ENCODE data around the gene FOXL2NB.

FOXL2NB gene

DNA sequence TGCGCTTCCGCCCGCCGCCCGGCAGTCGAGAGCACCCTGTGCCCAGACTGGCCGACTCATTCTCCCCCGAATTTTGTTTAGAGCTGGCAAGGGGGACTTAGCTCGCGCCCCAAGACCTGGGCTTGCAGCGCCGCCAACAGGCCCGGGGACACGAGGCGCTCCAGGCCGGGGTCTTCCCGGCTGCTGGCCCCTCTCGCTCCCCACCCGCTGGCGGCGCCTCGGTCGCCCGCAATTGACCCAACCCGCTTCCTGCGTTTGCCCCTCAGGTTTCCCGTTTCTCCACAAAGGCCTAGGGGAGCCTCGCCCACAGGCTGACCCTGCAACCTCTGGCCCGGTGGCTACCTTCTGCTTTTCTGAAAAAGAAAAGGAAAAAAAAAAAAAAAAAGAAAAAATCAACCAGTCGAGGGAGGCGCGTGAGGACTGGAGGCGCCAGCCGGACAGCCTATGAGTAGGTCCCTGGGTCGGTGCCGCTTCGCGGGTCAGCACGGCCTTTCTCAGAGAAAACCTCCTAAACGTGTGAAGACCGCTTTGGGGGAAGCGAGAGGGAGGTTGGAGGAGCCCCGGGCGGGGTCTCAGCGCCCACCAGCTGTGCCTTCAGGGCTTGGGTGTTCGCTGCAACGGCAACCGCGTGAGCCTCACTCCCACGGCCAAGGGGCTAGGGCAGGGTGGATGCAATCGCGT lies 7.3 kb upstream of the FOXL2NB start:
- TF ChIP-seq, protein P1, sequence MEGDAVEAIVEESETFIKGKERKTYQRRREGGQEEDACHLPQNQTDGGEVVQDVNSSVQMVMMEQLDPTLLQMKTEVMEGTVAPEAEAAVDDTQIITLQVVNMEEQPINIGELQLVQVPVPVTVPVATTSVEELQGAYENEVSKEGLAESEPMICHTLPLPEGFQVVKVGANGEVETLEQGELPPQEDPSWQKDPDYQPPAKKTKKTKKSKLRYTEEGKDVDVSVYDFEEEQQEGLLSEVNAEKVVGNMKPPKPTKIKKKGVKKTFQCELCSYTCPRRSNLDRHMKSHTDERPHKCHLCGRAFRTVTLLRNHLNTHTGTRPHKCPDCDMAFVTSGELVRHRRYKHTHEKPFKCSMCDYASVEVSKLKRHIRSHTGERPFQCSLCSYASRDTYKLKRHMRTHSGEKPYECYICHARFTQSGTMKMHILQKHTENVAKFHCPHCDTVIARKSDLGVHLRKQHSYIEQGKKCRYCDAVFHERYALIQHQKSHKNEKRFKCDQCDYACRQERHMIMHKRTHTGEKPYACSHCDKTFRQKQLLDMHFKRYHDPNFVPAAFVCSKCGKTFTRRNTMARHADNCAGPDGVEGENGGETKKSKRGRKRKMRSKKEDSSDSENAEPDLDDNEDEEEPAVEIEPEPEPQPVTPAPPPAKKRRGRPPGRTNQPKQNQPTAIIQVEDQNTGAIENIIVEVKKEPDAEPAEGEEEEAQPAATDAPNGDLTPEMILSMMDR (IDR thresholded peaks at IDR 0.05; ENCODE audit: insufficient read depth, low read length, poor library complexity, severe bottlenecking), result no peak
- no peak for TF ChIP-seq EZH2phosphoT487 (conservative IDR thresholded peaks at IDR 0.05; ENCODE audit: low read length)
- Histone ChIP-seq H3K9me2 (replicated peaks; ENCODE audit: insufficient read depth, low read length) (no peaks in the 10 kb centered on the region), H3K36me3 (ENCODE audit: low read length) (no peaks in the 10 kb centered on the region), H3K27ac (ENCODE audit: low read depth, low read length) (no peak overlapping the region), H3K79me2 (ENCODE audit: insufficient read depth, low read length) (no peaks in the 10 kb centered on the region), H3F3A (ENCODE audit: insufficient read depth) (no peaks in the 10 kb centered on the region), H3K4me3 (ENCODE audit: insufficient read depth, low read length, poor library complexity, severe bottlenecking) (no peak overlapping the region), H3K4me2 (ENCODE audit: low read depth, low read length, poor library complexity, severe bottlenecking) (no peak overlapping the region), H3K27me3 (ENCODE audit: low read length) (no peaks in the 10 kb centered on the region), H3K9ac (ENCODE audit: low read length) (no peak overlapping the region), H3K9me3 (ENCODE audit: insufficient read depth, low read length) (no peaks in the 10 kb centered on the region), H4K20me1 (ENCODE audit: low read depth, low read length) (no peaks in the 10 kb centered on the region), H2AFZ (ENCODE audit: low read depth, low read length, severe bottlenecking) (no peak overlapping the region)

DNA sequence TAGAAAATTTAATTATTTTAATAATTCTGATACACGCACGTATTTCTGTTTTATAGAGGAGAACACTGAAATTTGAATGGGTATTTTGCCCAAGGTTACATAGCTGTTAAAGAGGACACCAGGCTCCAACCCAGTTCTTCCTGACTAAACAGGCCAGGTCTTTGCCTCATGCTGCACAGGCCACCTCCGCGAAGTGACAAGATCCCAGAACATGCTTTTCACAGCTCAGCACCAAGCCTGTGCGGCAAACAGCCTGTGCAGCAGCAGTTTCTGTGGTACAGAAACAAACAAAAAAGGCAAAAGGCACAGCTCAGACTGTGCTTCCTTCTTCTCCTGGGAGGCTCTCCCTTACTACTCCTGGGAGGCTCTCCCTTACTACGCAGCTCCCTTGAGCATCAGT lies 6.6 kb upstream of the FOXL2NB start:
- no peak overlapping the region for H3K27ac ChIP-seq (ENCODE audit: low read depth, low read length)
- H3K9me2 ChIP-seq (replicated peaks; ENCODE audit: insufficient read depth, low read length), result no peaks in the 10 kb centered on the region
- no peaks in the 10 kb centered on the region for H3K36me3 ChIP-seq (ENCODE audit: low read length)
- no peak overlapping the region for H3K4me2 ChIP-seq (ENCODE audit: low read depth, low read length, poor library complexity, severe bottlenecking)
- H3F3A ChIP-seq (ENCODE audit: insufficient read depth), result no peaks in the 10 kb centered on the region
- H3K4me3 ChIP-seq (ENCODE audit: insufficient read depth, low read length, poor library complexity, severe bottlenecking), result no peak overlapping the region
- H3K79me2 ChIP-seq (ENCODE audit: insufficient read depth, low read length), result no peaks in the 10 kb centered on the region
- no peaks in the 10 kb centered on the region for H3K9me3 ChIP-seq (ENCODE audit: insufficient read depth, low read length)
- H4K20me1 ChIP-seq (ENCODE audit: low read depth, low read length), result no peaks in the 10 kb centered on the region
- no peak overlapping the region for H3K9ac ChIP-seq (ENCODE audit: low read length)
- TF ChIP-seq EZH2phosphoT487 (conservative IDR thresholded peaks at IDR 0.05; ENCODE audit: low read length), result no peak
- TF ChIP-seq, protein P1 (IDR thresholded peaks at IDR 0.05; ENCODE audit: insufficient read depth, low read length, poor library complexity, severe bottlenecking), result no peak
- no peaks in the 10 kb centered on the region for H3K27me3 ChIP-seq (ENCODE audit: low read length)
- H2AFZ ChIP-seq (ENCODE audit: low read depth, low read length, severe bottlenecking), result no peak overlapping the region

DNA sequence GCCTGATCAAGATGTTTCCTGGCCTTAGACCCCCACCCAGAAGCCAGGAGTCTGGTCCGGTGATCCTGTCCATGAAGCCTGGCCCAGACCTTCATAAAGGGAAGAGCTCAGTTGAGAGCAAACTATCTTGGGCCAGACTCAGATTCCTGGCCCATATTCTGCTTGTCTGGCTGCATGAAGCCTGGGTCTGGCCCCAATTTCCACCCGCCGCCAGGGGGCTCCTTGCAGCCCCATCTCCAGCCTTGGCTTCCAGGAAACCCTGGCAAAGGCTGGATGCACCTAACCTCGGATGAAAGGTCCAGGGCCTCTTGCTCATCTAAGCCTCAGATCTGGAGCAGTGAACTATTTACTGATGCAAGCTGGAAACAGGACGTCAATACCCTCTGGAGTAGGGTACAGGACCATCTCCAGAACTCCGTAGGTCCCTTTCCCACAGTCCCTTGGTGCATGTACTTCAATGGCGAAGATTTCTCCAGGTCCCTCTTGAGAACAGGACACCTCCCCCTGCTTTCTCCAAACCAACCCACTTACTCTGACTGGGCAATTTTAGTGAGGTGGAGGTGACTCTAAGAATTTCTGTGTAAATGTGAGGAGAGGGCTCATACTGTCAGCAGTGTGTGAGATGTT lies 5.6 kb upstream of the FOXL2NB start:
- Histone ChIP-seq H3K9me2 (replicated peaks; ENCODE audit: insufficient read depth, low read length) (no peaks in the 10 kb centered on the region), H3F3A (ENCODE audit: insufficient read depth) (no peaks in the 10 kb centered on the region), H2AFZ (ENCODE audit: low read depth, low read length, severe bottlenecking) (no peak overlapping the region), H3K36me3 (ENCODE audit: low read length) (no peaks in the 10 kb centered on the region), H3K4me3 (ENCODE audit: insufficient read depth, low read length, poor library complexity, severe bottlenecking) (no peak overlapping the region), H3K9ac (ENCODE audit: low read length) (no peak overlapping the region), H3K27ac (ENCODE audit: low read depth, low read length) (no peak overlapping the region), H4K20me1 (ENCODE audit: low read depth, low read length) (no peaks in the 10 kb centered on the region), H3K4me2 (ENCODE audit: low read depth, low read length, poor library complexity, severe bottlenecking) (no peak overlapping the region), H3K79me2 (ENCODE audit: insufficient read depth, low read length) (no peaks in the 10 kb centered on the region), H3K9me3 (ENCODE audit: insufficient read depth, low read length) (no peaks in the 10 kb centered on the region), H3K27me3 (ENCODE audit: low read length) (no peaks in the 10 kb centered on the region)
- TF ChIP-seq EZH2phosphoT487 (conservative IDR thresholded peaks at IDR 0.05; ENCODE audit: low read length), result no peak
- TF ChIP-seq, protein P1 (IDR thresholded peaks at IDR 0.05; ENCODE audit: insufficient read depth, low read length, poor library complexity, severe bottlenecking), result peak; percentile 32

Measured in SU-DHL-6 (cell line).